Upper lobe of right lung (tissue), 1 donor: ENCODE measurements around the gene CERS6. TPM values are rescaled to one million over a fixed set of nuclear protein-coding genes. Genes with fewer than 3 reads are reported as not detected.

ENCODE experiments used
- ATAC-seq: fragments of 200-7000 bp; cut with Tn5 transposase; one replicate; pipeline ENCODE4 v1.9.1; 2020; ENCODE audit warnings: mild to moderate bottlenecking, moderate library complexity
- DNase-seq: peaks from one replicate; pipeline ENCODE4 v3.0.0-alpha.2; 2020
- H3K27ac ChIP-seq: fragments of 200-600 bp; one replicate; pipeline ENCODE4 v1.8.0; 2022
- H3K27me3 ChIP-seq: fragments of 200-600 bp; one replicate; pipeline ENCODE4 v1.8.0; 2022; ENCODE audit warnings: mild to moderate bottlenecking
- H3K36me3 ChIP-seq: fragments of 200-600 bp; one replicate; pipeline ENCODE4 v1.8.0; 2022
- H3K4me1 ChIP-seq: fragments of 200-600 bp; one replicate; pipeline ENCODE4 v1.8.0; 2022
- H3K4me3 ChIP-seq: fragments of 200-600 bp; one replicate; pipeline ENCODE4 v1.8.0; 2022; ENCODE audit warnings: mild to moderate bottlenecking
- H3K9me3 ChIP-seq: fragments of 200-600 bp; one replicate; pipeline ENCODE4 v1.8.0; 2022
- intact Hi-C: fragments of 100-400 bp; cut with DNase I; formaldehyde crosslinking; loops from one replicate; pipeline ENCODE4 v1.11.0; 2022
- total RNA-seq: library from RNA; stranded (reverse); fragmentation: NEBNext Ultra II Directional; extraction: Animal tissue kit (Norgen Biotek cat#: 25700); gene quantifications from one replicate; pipeline ENCODE4 v1.2.1, GENCODE V29; 2021
- TF ChIP-seq, protein P1 (sequence below): fragments of 200-600 bp; IDR thresholded peaks from one replicate; pipeline ENCODE4 v1.8.0; 2022; ENCODE audit warnings: antibody characterized with exemption
- donor health status: DM: no; HTN: yes; CAD: no; lungs with severe emphysema.

CERS6 gene
- total RNA-seq, 1 donor from 2014 or later, result 17.8 TPM

GRCh38 chr2:168436840-168437239, 19.2 kb upstream of the CERS6 start:
- Histone ChIP-seq H3K4me1 (no peaks in the 10 kb centered on the region), H3K9me3 (no peaks in the 10 kb centered on the region), H3K4me3 (no peak overlapping the region), H3K27me3 (no peaks in the 10 kb centered on the region), H3K36me3 (no peaks in the 10 kb centered on the region), H3K27ac (no peak overlapping the region)
- intact Hi-C loops, result no loop called here
- no peak for ATAC-seq
- DNase-seq, result no peak
- TF ChIP-seq, protein P1, sequence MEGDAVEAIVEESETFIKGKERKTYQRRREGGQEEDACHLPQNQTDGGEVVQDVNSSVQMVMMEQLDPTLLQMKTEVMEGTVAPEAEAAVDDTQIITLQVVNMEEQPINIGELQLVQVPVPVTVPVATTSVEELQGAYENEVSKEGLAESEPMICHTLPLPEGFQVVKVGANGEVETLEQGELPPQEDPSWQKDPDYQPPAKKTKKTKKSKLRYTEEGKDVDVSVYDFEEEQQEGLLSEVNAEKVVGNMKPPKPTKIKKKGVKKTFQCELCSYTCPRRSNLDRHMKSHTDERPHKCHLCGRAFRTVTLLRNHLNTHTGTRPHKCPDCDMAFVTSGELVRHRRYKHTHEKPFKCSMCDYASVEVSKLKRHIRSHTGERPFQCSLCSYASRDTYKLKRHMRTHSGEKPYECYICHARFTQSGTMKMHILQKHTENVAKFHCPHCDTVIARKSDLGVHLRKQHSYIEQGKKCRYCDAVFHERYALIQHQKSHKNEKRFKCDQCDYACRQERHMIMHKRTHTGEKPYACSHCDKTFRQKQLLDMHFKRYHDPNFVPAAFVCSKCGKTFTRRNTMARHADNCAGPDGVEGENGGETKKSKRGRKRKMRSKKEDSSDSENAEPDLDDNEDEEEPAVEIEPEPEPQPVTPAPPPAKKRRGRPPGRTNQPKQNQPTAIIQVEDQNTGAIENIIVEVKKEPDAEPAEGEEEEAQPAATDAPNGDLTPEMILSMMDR, result no peak

- Histone ChIP-seq H3K4me3 (no peak overlapping the region), H3K36me3 (no peaks in the 10 kb centered on the region), H3K9me3 (no peaks in the 10 kb centered on the region), H3K4me1 (no peaks in the 10 kb centered on the region), H3K27ac (no peak overlapping the region), H3K27me3 (no peaks in the 10 kb centered on the region)
- ATAC-seq (no peak), DNase-seq (no peak)
- intact Hi-C loops, result no loop called here
- TF ChIP-seq, protein P1, result no peak
These were observed 17.5 kb upstream of the CERS6 start for GRCh38 chr2:168438553-168438952.

GRCh38 chr2:168439536-168439935, 16.5 kb upstream of the CERS6 start:
- no peak overlapping the region for H3K4me3 ChIP-seq
- TF ChIP-seq, protein P1, result no peak
- intact Hi-C loops, result no loop called here
- no peaks in the 10 kb centered on the region for H3K4me1 ChIP-seq
- no peaks in the 10 kb centered on the region for H3K9me3 ChIP-seq
- no peak for DNase-seq
- ATAC-seq, result no peak
- no peaks in the 10 kb centered on the region for H3K27me3 ChIP-seq
- no peak overlapping the region for H3K27ac ChIP-seq
- H3K36me3 ChIP-seq, result no peaks in the 10 kb centered on the region

DNA sequence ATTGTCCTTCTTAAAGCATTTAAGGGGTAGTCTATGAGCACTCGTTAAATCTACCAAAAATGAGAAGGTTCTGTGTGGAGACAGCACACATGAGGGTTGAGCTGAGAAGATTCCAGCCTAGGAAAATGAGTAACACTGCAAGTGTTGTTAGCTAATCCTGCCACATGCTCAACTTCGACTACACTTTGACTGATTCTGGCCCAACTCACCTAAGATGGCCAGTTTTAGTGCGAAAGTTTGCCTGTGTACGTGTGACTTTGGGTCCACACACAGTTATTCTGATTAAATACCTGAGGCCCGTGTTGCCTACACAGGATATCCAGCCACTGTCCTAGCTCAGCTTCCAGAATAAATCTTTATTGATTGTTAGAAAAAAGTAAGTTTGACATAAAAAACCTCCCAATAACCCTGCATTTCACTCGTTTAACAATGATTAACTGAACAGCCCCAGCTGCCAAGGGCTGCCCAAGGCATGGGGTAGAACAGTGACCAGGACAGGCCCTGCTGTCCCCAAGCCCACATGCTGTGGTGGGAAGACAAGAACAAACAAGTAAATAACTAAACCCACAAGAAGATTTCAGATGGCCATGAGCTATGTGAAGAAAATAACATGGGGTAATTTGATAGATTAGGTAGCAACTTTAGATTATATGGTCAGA, 14.7 kb upstream of the CERS6 start:
- no peaks in the 10 kb centered on the region for H3K27me3 ChIP-seq
- DNase-seq, result no peak
- H3K27ac ChIP-seq, result no peak overlapping the region
- no peak overlapping the region for H3K4me3 ChIP-seq
- no peaks in the 10 kb centered on the region for H3K36me3 ChIP-seq
- TF ChIP-seq, protein P1, result no peak
- intact Hi-C loops, result no loop called here
- no peaks in the 10 kb centered on the region for H3K4me1 ChIP-seq
- H3K9me3 ChIP-seq, result no peaks in the 10 kb centered on the region
- no peak for ATAC-seq

- no peak overlapping the region for H3K27ac ChIP-seq
- H3K36me3 ChIP-seq, result no peaks in the 10 kb centered on the region
- ATAC-seq, result no peak
- intact Hi-C loops, result no loop called here
- H3K4me3 ChIP-seq, result no peak overlapping the region
- no peaks in the 10 kb centered on the region for H3K9me3 ChIP-seq
- DNase-seq, result no peak
- no peaks in the 10 kb centered on the region for H3K4me1 ChIP-seq
- no peaks in the 10 kb centered on the region for H3K27me3 ChIP-seq
- TF ChIP-seq, protein P1, result no peak
These were observed 12.3 kb upstream of the CERS6 start for GRCh38 chr2:168443818-168444217.

GRCh38 chr2:168445960-168446359, 10.1 kb upstream of the CERS6 start:
- Histone ChIP-seq H3K27me3 (no peaks in the 10 kb centered on the region), H3K4me3 (no peak overlapping the region), H3K27ac (no peak overlapping the region), H3K36me3 (no peaks in the 10 kb centered on the region), H3K9me3 (no peaks in the 10 kb centered on the region), H3K4me1 (no peaks in the 10 kb centered on the region)
- no peak for DNase-seq
- ATAC-seq, result no peak
- TF ChIP-seq, protein P1, result no peak
- intact Hi-C loops, result no loop called here
